HEK293 (cell line): ENCODE measurements around the gene CPTP.
A peak's percentile ranks its signal among the peaks of the same experiment; 100 is the strongest.

Source experiments
- CTCF ChIP-seq: fragments of 450-650 bp; formaldehyde crosslinking; IDR thresholded peaks from 2 replicates; pipeline ENCODE4 v1.5.1; 2016; ENCODE audit warnings: missing biosample characterization, missing genetic modification characterization
- GLI4 ChIP-seq: fragments of 450-650 bp; formaldehyde crosslinking; IDR thresholded peaks from 2 replicates; pipeline ENCODE4 v1.5.1; 2016; ENCODE audit warnings: missing biosample characterization, missing genetic modification characterization
- GLIS2 ChIP-seq: fragments of 450-650 bp; formaldehyde crosslinking; IDR thresholded peaks from 2 replicates; pipeline ENCODE4 v1.5.1; 2016; ENCODE audit warnings: missing biosample characterization, missing genetic modification characterization
- HIC1 ChIP-seq: fragments of 450-650 bp; formaldehyde crosslinking; IDR thresholded peaks from 2 replicates; pipeline ENCODE4 v1.5.1; 2016; ENCODE audit warnings: missing biosample characterization, missing genetic modification characterization
- SCRT1 ChIP-seq: fragments of 450-650 bp; formaldehyde crosslinking; IDR thresholded peaks from 2 replicates; pipeline ENCODE4 v1.5.1; 2016; ENCODE audit warnings: missing biosample characterization, missing genetic modification characterization, borderline replicate concordance
- ZBTB1 ChIP-seq: fragments of 450-650 bp; formaldehyde crosslinking; IDR thresholded peaks from 2 replicates; pipeline ENCODE4 v1.5.1; 2016; ENCODE audit warnings: missing biosample characterization, missing genetic modification characterization
- ZBTB26 ChIP-seq: fragments of 450-650 bp; formaldehyde crosslinking; optimal IDR thresholded peaks from 2 replicates; pipeline ENCODE3; 2016; ENCODE audit warnings: missing biosample characterization, mild to moderate bottlenecking, missing genetic modification characterization
- ZBTB48 ChIP-seq: fragments of 450-650 bp; formaldehyde crosslinking; IDR thresholded peaks from 2 replicates; pipeline ENCODE4 v1.5.1; 2016; ENCODE audit warnings: missing biosample characterization, missing genetic modification characterization
- ZBTB6 ChIP-seq: fragments of 450-650 bp; formaldehyde crosslinking; IDR thresholded peaks from 2 replicates; pipeline ENCODE4 v1.5.1; 2017; ENCODE audit warnings: missing biosample characterization, missing genetic modification characterization
- ZEB2 ChIP-seq: fragments of 450-650 bp; formaldehyde crosslinking; IDR thresholded peaks from 2 replicates; pipeline ENCODE4 v1.5.1; 2016; ENCODE audit warnings: missing biosample characterization, missing genetic modification characterization
- ZFP37 ChIP-seq: fragments of 450-650 bp; formaldehyde crosslinking; IDR thresholded peaks from 2 replicates; pipeline ENCODE4 v1.5.1; 2016; ENCODE audit warnings: missing biosample characterization, missing genetic modification characterization
- ZFP69B ChIP-seq: fragments of 450-650 bp; formaldehyde crosslinking; IDR thresholded peaks from 2 replicates; pipeline ENCODE4 v1.5.1; 2016; ENCODE audit warnings: missing biosample characterization, missing genetic modification characterization
- ZIC2 ChIP-seq: fragments of 450-650 bp; formaldehyde crosslinking; IDR thresholded peaks from 2 replicates; pipeline ENCODE4 v1.5.1; 2016; ENCODE audit warnings: missing biosample characterization, missing genetic modification characterization
- ZNF146 ChIP-seq: fragments of 450-650 bp; formaldehyde crosslinking; IDR thresholded peaks from 2 replicates; pipeline ENCODE4 v1.5.1; 2016; ENCODE audit warnings: missing biosample characterization, missing genetic modification characterization
- ZNF202 ChIP-seq: fragments of 450-650 bp; formaldehyde crosslinking; IDR thresholded peaks from 2 replicates; pipeline ENCODE4 v1.5.1; 2016; ENCODE audit warnings: missing biosample characterization, missing genetic modification characterization, borderline replicate concordance
- ZNF211 ChIP-seq: fragments of 450-650 bp; formaldehyde crosslinking; IDR thresholded peaks from 2 replicates; pipeline ENCODE4 v1.5.1; 2016; ENCODE audit warnings: low read depth, missing biosample characterization, missing genetic modification characterization
- ZNF214 ChIP-seq: fragments of 450-650 bp; formaldehyde crosslinking; IDR thresholded peaks from 2 replicates; pipeline ENCODE4 v1.5.1; 2017; ENCODE audit warnings: missing biosample characterization, mild to moderate bottlenecking, missing genetic modification characterization, borderline replicate concordance
- ZNF24 ChIP-seq: fragments of 450-650 bp; formaldehyde crosslinking; IDR thresholded peaks from 2 replicates; pipeline ENCODE4 v1.5.1; 2016; ENCODE audit warnings: missing biosample characterization, missing genetic modification characterization
- ZNF26 ChIP-seq: fragments of 450-650 bp; formaldehyde crosslinking; IDR thresholded peaks from 2 replicates; pipeline ENCODE4 v1.5.1; 2016; ENCODE audit warnings: missing biosample characterization, missing genetic modification characterization
- ZNF324 ChIP-seq: fragments of 450-650 bp; formaldehyde crosslinking; IDR thresholded peaks from 2 replicates; pipeline ENCODE4 v1.5.1; 2016; ENCODE audit warnings: missing biosample characterization, missing genetic modification characterization
- ZNF600 ChIP-seq: fragments of 450-650 bp; formaldehyde crosslinking; IDR thresholded peaks from 2 replicates; pipeline ENCODE4 v1.5.1; 2016; ENCODE audit warnings: missing biosample characterization, missing genetic modification characterization
- ZNF626 ChIP-seq: fragments of 450-650 bp; sonication (Bioruptor Pico); formaldehyde crosslinking; IDR thresholded peaks from 2 replicates; pipeline ENCODE4 v1.5.1; 2018; ENCODE audit warnings: missing biosample characterization, missing genetic modification characterization, inconsistent platforms
- ZNF837 ChIP-seq: fragments of 450-650 bp; formaldehyde crosslinking; IDR thresholded peaks from 2 replicates; pipeline ENCODE4 v1.5.1; 2016; ENCODE audit warnings: missing biosample characterization, missing genetic modification characterization

Gene CPTP

GRCh38 chr1:1371746-1372711 lies 47.4 kb downstream of the CPTP start (continued):
- TF ChIP-seq HIC1 (tag by site-specific recombination) (no peak), ZNF837 (tag by site-specific recombination) (no peak), ZEB2 (peak; percentile 35; the same call in 1 of the 2 replicates), ZNF211 (tag by site-specific recombination) (no peak), ZNF214 (tag by site-specific recombination) (no peak), ZBTB26 (tag by site-specific recombination) (peak; percentile 23), SCRT1 (no peak), ZNF626 (tag by site-specific recombination) (no peak), ZIC2 (tag by site-specific recombination) (peak; percentile 57), ZNF146 (tag by site-specific recombination) (no peak), ZFP37 (tag by site-specific recombination) (no peak), ZFP69B (tag by site-specific recombination) (peak; percentile 79), ZBTB6 (no peak), GLI4 (tag by site-specific recombination) (no peak), ZBTB48 (tag by site-specific recombination) (peak; percentile 48; the same call in 1 of the 2 replicates), ZNF202 (no peak), ZNF324 (tag by site-specific recombination) (no peak), ZNF26 (tag by site-specific recombination) (no peak), ZBTB1 (tag by site-specific recombination) (no peak), ZNF24 (tag by site-specific recombination) (no peak), GLIS2 (tag by site-specific recombination) (peak; percentile 89), ZNF600 (tag by site-specific recombination) (no peak), CTCF (tag by site-specific recombination) (peak; percentile 77)
